Parathyroid adenoma (tissue), 2 donors: Measurements from ENCODE around the gene KRT72.

Experiments used
- H2AFZ ChIP-seq: fragments of 300-600 bp; sonication (generic); one replicate; pipeline ENCODE4 v1.7.0; 2017; ENCODE audit warnings: antibody characterized with exemption, mild to moderate bottlenecking
- H3K27ac ChIP-seq: fragments of 300-600 bp; sonication (generic); one replicate; pipeline ENCODE4 v1.7.0; 2017
- H3K27me3 ChIP-seq: fragments of 300-600 bp; sonication (generic); one replicate; pipeline ENCODE4 v1.7.0; 2017; ENCODE audit warnings: low read length; ENCODE audit not compliant: control insufficient read depth, insufficient read depth
- H3K36me3 ChIP-seq: fragments of 300-600 bp; sonication (generic); one replicate; pipeline ENCODE4 v1.7.0; 2017; ENCODE audit warnings: low read length; ENCODE audit not compliant: control insufficient read depth, insufficient read depth
- H3K4me1 ChIP-seq: fragments of 300-600 bp; sonication (generic); one replicate; pipeline ENCODE4 v1.7.0; 2017; ENCODE audit warnings: control low read depth
- H3K4me2 ChIP-seq: fragments of 300-600 bp; sonication (generic); one replicate; pipeline ENCODE4 v1.7.0; 2017; ENCODE audit warnings: low read length
- H3K4me3 ChIP-seq: fragments of 300-600 bp; sonication (generic); one replicate; pipeline ENCODE4 v1.7.0; 2017; ENCODE audit warnings: low read depth, low read length
- H3K79me2 ChIP-seq: fragments of 300-600 bp; sonication (generic); one replicate; pipeline ENCODE4 v1.7.0; 2017; ENCODE audit warnings: control low read depth
- H3K9ac ChIP-seq: fragments of 300-600 bp; sonication (generic); one replicate; pipeline ENCODE4 v1.7.0; 2017; ENCODE audit warnings: mild to moderate bottlenecking
- H3K9me3 ChIP-seq: fragments of 300-600 bp; sonication (generic); one replicate; pipeline ENCODE4 v1.7.0; 2017; ENCODE audit warnings: low read length; ENCODE audit not compliant: control insufficient read depth
- CTCF ChIP-seq: fragments of 300-600 bp; sonication (generic); IDR thresholded peaks from one replicate; pipeline ENCODE4 v1.7.0; 2017; ENCODE audit warnings: antibody characterized with exemption, mild to moderate bottlenecking
- donor health status: primary hyperparathyroidism.

KRT72 gene

GRCh38 chr12:52551216-52551865 lies 49.9 kb downstream of the KRT72 start:
- peak overlapping the region; percentile 9 for H3K27ac ChIP-seq

GRCh38 chr12:52546126-52546525 lies 55.1 kb downstream of the KRT72 start:
- no peak overlapping the region for H3K9ac ChIP-seq
- H3K27me3 ChIP-seq, result no peaks in the 10 kb centered on the region
- TF ChIP-seq CTCF, result no peak
- H3K79me2 ChIP-seq, result no peaks in the 10 kb centered on the region
- H3K9me3 ChIP-seq, result no peaks in the 10 kb centered on the region
- peaks cover under 1% of the 10 kb centered on the region for H3K4me1 ChIP-seq
- no peak overlapping the region for H3K4me3 ChIP-seq
- H3K4me2 ChIP-seq, result no peak overlapping the region
- no peaks in the 10 kb centered on the region for H3K36me3 ChIP-seq
- no peak overlapping the region for H3K27ac ChIP-seq
- no peak overlapping the region for H2AFZ ChIP-seq

More at GRCh38 chr12:52551216-52551865, 49.9 kb downstream of the KRT72 start:
- peak overlapping the region; percentile 81 for H2AFZ ChIP-seq
- H3K36me3 ChIP-seq, result no peaks in the 10 kb centered on the region
- no peaks in the 10 kb centered on the region for H3K27me3 ChIP-seq
- no peaks in the 10 kb centered on the region for H3K79me2 ChIP-seq
- H3K9me3 ChIP-seq, result no peaks in the 10 kb centered on the region
- H3K4me3 ChIP-seq, result no peak overlapping the region
- H3K4me2 ChIP-seq, result no peak overlapping the region
- H3K4me1 ChIP-seq, result peaks cover 13% of the 10 kb centered on the region
- TF ChIP-seq CTCF, result no peak
- no peak overlapping the region for H3K9ac ChIP-seq

- Histone ChIP-seq H3K36me3 (no peaks in the 10 kb centered on the region), H2AFZ (no peak overlapping the region), H3K27me3 (no peaks in the 10 kb centered on the region), H3K27ac (no peak overlapping the region), H3K9me3 (no peaks in the 10 kb centered on the region), H3K9ac (no peak overlapping the region), H3K79me2 (no peaks in the 10 kb centered on the region), H3K4me3 (no peak overlapping the region), H3K4me2 (no peak overlapping the region), H3K4me1 (no peaks in the 10 kb centered on the region)
- no peak for TF ChIP-seq CTCF
These were observed 57.0 kb downstream of the KRT72 start for GRCh38 chr12:52543985-52544883.

GRCh38 chr12:52542785-52543318 lies 58.4 kb downstream of the KRT72 start:
- H3K27me3 ChIP-seq, result no peaks in the 10 kb centered on the region
- no peak overlapping the region for H3K4me3 ChIP-seq
- no peaks in the 10 kb centered on the region for H3K36me3 ChIP-seq
- no peaks in the 10 kb centered on the region for H3K4me1 ChIP-seq
- H3K9me3 ChIP-seq, result no peaks in the 10 kb centered on the region
- H3K4me2 ChIP-seq, result no peak overlapping the region
- H3K27ac ChIP-seq, result no peak overlapping the region
- no peaks in the 10 kb centered on the region for H3K79me2 ChIP-seq
- TF ChIP-seq CTCF, result no peak
- H2AFZ ChIP-seq, result no peak overlapping the region
- no peak overlapping the region for H3K9ac ChIP-seq
